Transverse colon (tissue), 3 donors: ENCODE measurements around the gene PASK.

Experiments
- CTCF ChIP-seq, 5 experiments: fragments of 200-600 bp in 3 of 5; fragments of 450-650 bp in 2 of 5; sonication (generic) in 3 of 5; IDR thresholded peaks; 1 replicate in 2 of 5; 2 replicates in 3 of 5; pipeline ENCODE4 v1.5.1; 2016 to 2017; ENCODE audit warnings: antibody characterized with exemption in 5 of 5, inconsistent platforms in 3 of 5, mild to moderate bottlenecking in 2 of 5, moderate library complexity in 1 of 5
- POLR2A ChIP-seq: fragments of 450-650 bp; IDR thresholded peaks from one replicate; pipeline ENCODE4 v1.6.1; 2016; ENCODE audit warnings: antibody characterized with exemption, mild to moderate bottlenecking, moderate library complexity

- no peak for TF ChIP-seq POLR2A
- no peak for TF ChIP-seq CTCF (IDR thresholded peaks at IDR 0.05)
Measured at GRCh38 chr2:241168366-241168765, 19.1 kb upstream of the PASK start.
